GM23338 (cell line): ENCODE measurements around the gene CELA2B.

ENCODE experiments used
- CREB1 ChIP-seq: fragments of 250-450 bp; sonication (Bioruptor Pico); IDR thresholded peaks from 2 replicates; pipeline ENCODE4 v1.5.0; 2020; ENCODE audit warnings: low read depth, mild to moderate bottlenecking, moderate library complexity
- EZH2 ChIP-seq: fragments of 200-600 bp; sonication (generic); IDR thresholded peaks from one replicate; pipeline ENCODE4 v1.8.0; 2017; ENCODE audit warnings: antibody characterized with exemption, mild to moderate bottlenecking, low read depth; ENCODE audit not compliant: unreplicated experiment
- EZH2phosphoT487 ChIP-seq: fragments of 200-600 bp; sonication (generic); IDR thresholded peaks from one replicate; pipeline ENCODE4 v1.8.1; 2018; ENCODE audit warnings: antibody characterized with exemption; ENCODE audit not compliant: unreplicated experiment
- JUNB ChIP-seq: IDR thresholded peaks from one replicate; pipeline ENCODE4 v1.6.1; 2016; ENCODE audit warnings: antibody characterized with exemption; ENCODE audit not compliant: unreplicated experiment
- NANOG ChIP-seq: IDR thresholded peaks from 2 replicates; pipeline ENCODE4 v1.6.1; 2016; ENCODE audit warnings: antibody characterized with exemption, borderline replicate concordance
- POLR2AphosphoS5 ChIP-seq: IDR thresholded peaks from 2 replicates; pipeline ENCODE4 v1.6.1; 2016; ENCODE audit warnings: antibody characterized with exemption, low read depth
- STAT1 ChIP-seq: IDR thresholded peaks from one replicate; pipeline ENCODE4 v1.6.1; 2016; ENCODE audit warnings: antibody characterized with exemption; ENCODE audit not compliant: unreplicated experiment
- ZNF114 ChIP-seq: fragments of 250-450 bp; sonication (Bioruptor Pico); IDR thresholded peaks from 2 replicates; pipeline ENCODE4 v1.5.0; 2020; ENCODE audit warnings: mild to moderate bottlenecking, moderate library complexity
- ZNF331 ChIP-seq: fragments of 250-450 bp; sonication (Bioruptor Pico); IDR thresholded peaks from 2 replicates; pipeline ENCODE4 v1.5.0; 2020; ENCODE audit warnings: low read depth, mild to moderate bottlenecking, moderate library complexity
- TF ChIP-seq, protein P1 (sequence below), 2 experiments: fragments of 200-600 bp in 1 of 2; sonication (generic) in 1 of 2; conservative IDR thresholded peaks; 2 replicates each; pipeline versions ENCODE4 v1.5.1 to v1.6.1; 2016 to 2017; ENCODE audit warnings: antibody characterized with exemption in 2 of 2, low read depth in 2 of 2, mild to moderate bottlenecking in 2 of 2, moderate library complexity in 1 of 2
- TF ChIP-seq, protein P2 (sequence below): IDR thresholded peaks from 2 replicates; pipeline ENCODE4 v1.6.1; 2016; ENCODE audit warnings: antibody characterized with exemption
- TF ChIP-seq, protein P3 (sequence below): IDR thresholded peaks from one replicate; pipeline ENCODE4 v1.6.1; 2018; ENCODE audit warnings: antibody characterized with exemption; ENCODE audit not compliant: unreplicated experiment
- TF ChIP-seq, protein P4 (sequence below): fragments of 250-450 bp; sonication (Bioruptor Pico); IDR thresholded peaks from 2 replicates; pipeline ENCODE4 v1.5.0; 2020; ENCODE audit warnings: mild to moderate bottlenecking, moderate library complexity

DNA sequence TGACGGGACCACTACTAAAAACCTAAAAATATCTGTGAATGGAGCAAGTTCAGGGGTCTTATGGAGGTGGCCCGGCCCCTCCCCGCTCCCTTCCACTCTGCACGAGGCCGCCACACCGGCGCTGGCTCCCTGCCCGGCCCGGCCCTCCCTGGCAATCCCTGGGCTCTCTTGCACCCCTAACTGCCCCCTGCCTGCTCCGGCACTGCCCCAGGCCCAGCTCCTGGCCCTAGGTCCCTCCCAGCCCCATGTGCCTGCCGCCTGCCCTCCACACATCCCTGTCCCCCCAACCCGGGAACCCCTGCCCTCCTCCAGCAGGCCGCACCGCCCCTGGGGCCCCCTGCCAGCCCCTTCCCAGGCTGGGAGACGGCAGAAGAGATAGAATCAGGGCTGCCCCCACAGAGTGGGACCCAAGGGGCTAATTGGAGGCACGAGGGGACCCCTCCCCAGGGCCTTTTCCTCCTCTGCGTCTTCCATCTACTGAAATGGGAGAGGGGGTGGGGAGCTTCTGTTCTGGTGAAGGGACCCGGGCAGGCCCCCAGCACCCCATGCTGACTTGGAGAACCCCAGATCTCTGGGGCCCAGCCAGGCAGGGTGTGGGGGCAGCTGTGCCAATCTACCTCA, 47.0 kb upstream of the CELA2B start:
- TF ChIP-seq, protein P1, sequence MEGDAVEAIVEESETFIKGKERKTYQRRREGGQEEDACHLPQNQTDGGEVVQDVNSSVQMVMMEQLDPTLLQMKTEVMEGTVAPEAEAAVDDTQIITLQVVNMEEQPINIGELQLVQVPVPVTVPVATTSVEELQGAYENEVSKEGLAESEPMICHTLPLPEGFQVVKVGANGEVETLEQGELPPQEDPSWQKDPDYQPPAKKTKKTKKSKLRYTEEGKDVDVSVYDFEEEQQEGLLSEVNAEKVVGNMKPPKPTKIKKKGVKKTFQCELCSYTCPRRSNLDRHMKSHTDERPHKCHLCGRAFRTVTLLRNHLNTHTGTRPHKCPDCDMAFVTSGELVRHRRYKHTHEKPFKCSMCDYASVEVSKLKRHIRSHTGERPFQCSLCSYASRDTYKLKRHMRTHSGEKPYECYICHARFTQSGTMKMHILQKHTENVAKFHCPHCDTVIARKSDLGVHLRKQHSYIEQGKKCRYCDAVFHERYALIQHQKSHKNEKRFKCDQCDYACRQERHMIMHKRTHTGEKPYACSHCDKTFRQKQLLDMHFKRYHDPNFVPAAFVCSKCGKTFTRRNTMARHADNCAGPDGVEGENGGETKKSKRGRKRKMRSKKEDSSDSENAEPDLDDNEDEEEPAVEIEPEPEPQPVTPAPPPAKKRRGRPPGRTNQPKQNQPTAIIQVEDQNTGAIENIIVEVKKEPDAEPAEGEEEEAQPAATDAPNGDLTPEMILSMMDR (conservative IDR thresholded peaks at IDR 0.05; ENCODE audit: low read depth in 2 of 2) = no peak
- TF ChIP-seq NANOG (no peak), EZH2 (no peak), ZNF331 (CRISPR knock-in tag) (no peak), EZH2phosphoT487 (no peak), JUNB (no peak), STAT1 (no peak), POLR2AphosphoS5 (no peak), CREB1 (CRISPR knock-in tag) (no peak), ZNF114 (CRISPR knock-in tag) (no peak)
- TF ChIP-seq, protein P2, sequence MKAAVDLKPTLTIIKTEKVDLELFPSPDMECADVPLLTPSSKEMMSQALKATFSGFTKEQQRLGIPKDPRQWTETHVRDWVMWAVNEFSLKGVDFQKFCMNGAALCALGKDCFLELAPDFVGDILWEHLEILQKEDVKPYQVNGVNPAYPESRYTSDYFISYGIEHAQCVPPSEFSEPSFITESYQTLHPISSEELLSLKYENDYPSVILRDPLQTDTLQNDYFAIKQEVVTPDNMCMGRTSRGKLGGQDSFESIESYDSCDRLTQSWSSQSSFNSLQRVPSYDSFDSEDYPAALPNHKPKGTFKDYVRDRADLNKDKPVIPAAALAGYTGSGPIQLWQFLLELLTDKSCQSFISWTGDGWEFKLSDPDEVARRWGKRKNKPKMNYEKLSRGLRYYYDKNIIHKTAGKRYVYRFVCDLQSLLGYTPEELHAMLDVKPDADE = no peak
- TF ChIP-seq, protein P3, sequence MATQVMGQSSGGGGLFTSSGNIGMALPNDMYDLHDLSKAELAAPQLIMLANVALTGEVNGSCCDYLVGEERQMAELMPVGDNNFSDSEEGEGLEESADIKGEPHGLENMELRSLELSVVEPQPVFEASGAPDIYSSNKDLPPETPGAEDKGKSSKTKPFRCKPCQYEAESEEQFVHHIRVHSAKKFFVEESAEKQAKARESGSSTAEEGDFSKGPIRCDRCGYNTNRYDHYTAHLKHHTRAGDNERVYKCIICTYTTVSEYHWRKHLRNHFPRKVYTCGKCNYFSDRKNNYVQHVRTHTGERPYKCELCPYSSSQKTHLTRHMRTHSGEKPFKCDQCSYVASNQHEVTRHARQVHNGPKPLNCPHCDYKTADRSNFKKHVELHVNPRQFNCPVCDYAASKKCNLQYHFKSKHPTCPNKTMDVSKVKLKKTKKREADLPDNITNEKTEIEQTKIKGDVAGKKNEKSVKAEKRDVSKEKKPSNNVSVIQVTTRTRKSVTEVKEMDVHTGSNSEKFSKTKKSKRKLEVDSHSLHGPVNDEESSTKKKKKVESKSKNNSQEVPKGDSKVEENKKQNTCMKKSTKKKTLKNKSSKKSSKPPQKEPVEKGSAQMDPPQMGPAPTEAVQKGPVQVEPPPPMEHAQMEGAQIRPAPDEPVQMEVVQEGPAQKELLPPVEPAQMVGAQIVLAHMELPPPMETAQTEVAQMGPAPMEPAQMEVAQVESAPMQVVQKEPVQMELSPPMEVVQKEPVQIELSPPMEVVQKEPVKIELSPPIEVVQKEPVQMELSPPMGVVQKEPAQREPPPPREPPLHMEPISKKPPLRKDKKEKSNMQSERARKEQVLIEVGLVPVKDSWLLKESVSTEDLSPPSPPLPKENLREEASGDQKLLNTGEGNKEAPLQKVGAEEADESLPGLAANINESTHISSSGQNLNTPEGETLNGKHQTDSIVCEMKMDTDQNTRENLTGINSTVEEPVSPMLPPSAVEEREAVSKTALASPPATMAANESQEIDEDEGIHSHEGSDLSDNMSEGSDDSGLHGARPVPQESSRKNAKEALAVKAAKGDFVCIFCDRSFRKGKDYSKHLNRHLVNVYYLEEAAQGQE = no peak
- TF ChIP-seq, protein P4, sequence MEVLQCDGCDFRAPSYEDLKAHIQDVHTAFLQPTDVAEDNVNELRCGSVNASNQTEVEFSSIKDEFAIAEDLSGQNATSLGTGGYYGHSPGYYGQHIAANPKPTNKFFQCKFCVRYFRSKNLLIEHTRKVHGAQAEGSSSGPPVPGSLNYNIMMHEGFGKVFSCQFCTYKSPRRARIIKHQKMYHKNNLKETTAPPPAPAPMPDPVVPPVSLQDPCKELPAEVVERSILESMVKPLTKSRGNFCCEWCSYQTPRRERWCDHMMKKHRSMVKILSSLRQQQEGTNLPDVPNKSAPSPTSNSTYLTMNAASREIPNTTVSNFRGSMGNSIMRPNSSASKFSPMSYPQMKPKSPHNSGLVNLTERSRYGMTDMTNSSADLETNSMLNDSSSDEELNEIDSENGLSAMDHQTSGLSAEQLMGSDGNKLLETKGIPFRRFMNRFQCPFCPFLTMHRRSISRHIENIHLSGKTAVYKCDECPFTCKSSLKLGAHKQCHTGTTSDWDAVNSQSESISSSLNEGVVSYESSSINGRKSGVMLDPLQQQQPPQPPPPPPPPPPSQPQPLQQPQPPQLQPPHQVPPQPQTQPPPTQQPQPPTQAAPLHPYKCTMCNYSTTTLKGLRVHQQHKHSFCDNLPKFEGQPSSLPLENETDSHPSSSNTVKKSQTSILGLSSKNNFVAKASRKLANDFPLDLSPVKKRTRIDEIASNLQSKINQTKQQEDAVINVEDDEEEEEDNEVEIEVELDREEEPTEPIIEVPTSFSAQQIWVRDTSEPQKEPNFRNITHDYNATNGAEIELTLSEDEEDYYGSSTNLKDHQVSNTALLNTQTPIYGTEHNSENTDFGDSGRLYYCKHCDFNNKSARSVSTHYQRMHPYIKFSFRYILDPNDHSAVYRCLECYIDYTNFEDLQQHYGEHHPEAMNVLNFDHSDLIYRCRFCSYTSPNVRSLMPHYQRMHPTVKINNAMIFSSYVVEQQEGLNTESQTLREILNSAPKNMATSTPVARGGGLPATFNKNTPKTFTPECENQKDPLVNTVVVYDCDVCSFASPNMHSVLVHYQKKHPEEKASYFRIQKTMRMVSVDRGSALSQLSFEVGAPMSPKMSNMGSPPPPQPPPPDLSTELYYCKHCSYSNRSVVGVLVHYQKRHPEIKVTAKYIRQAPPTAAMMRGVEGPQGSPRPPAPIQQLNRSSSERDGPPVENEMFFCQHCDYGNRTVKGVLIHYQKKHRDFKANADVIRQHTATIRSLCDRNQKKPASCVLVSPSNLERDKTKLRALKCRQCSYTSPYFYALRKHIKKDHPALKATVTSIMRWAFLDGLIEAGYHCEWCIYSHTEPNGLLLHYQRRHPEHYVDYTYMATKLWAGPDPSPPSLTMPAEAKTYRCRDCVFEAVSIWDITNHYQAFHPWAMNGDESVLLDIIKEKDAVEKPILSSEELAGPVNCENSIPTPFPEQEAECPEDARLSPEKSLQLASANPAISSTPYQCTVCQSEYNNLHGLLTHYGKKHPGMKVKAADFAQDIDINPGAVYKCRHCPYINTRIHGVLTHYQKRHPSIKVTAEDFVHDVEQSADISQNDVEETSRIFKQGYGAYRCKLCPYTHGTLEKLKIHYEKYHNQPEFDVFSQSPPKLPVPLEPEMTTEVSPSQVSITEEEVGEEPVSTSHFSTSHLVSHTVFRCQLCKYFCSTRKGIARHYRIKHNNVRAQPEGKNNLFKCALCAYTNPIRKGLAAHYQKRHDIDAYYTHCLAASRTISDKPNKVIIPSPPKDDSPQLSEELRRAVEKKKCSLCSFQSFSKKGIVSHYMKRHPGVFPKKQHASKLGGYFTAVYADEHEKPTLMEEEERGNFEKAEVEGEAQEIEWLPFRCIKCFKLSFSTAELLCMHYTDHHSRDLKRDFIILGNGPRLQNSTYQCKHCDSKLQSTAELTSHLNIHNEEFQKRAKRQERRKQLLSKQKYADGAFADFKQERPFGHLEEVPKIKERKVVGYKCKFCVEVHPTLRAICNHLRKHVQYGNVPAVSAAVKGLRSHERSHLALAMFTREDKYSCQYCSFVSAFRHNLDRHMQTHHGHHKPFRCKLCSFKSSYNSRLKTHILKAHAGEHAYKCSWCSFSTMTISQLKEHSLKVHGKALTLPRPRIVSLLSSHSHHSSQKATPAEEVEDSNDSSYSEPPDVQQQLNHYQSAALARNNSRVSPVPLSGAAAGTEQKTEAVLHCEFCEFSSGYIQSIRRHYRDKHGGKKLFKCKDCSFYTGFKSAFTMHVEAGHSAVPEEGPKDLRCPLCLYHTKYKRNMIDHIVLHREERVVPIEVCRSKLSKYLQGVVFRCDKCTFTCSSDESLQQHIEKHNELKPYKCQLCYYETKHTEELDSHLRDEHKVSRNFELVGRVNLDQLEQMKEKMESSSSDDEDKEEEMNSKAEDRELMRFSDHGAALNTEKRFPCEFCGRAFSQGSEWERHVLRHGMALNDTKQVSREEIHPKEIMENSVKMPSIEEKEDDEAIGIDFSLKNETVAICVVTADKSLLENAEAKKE (CRISPR knock-in tag) = no peak
